Activated T-cell treated with anti-CD3 and anti-CD28 coated beads, Interleukin-2, amount 50 U/mL, for 72 hours (primary cell): ENCODE results near the gene AURKAIP1. TPM values are rescaled to one million over a fixed set of nuclear protein-coding genes. Genes with fewer than 3 reads are reported as not detected.
"Not testable (repeated sequence)": the region's sequence is repeated elsewhere in the genome, so short reads cannot be mapped to it uniquely, and the experiment has no call there.

Experiments
- ATAC-seq, 2 donors: fragments of 150-1000 bp; cut with Tn5 transposase; replicated peaks in 1 of 2; 2 replicates each; pipeline ENCODE4 v1.10.0; 2021; ENCODE audit warnings: moderate library complexity in 2 of 2, mild to moderate bottlenecking in 1 of 2
- DNase-seq, 2 donors: peaks; one replicate each; pipeline ENCODE4 v3.0.0; 2021 to 2022; ENCODE audit warnings: mixed read lengths in 1 of 2
- H3K27ac Mint-ChIP-seq: one replicate; pipeline ENCODE4 v1.8.0; 2022; ENCODE audit warnings: mild to moderate bottlenecking, moderate library complexity, mixed read lengths
- H3K27me3 Mint-ChIP-seq: one replicate; pipeline ENCODE4 v1.8.0; 2022; ENCODE audit warnings: low read depth, mixed read lengths
- H3K36me3 Mint-ChIP-seq, 2 donors: one replicate each; pipeline ENCODE4 v1.8.0; 2022; ENCODE audit warnings: mixed read lengths in 2 of 2, mild to moderate bottlenecking in 1 of 2; ENCODE audit not compliant: insufficient read depth in 2 of 2
- H3K4me1 Mint-ChIP-seq: one replicate; pipeline ENCODE4 v1.8.0; 2022; ENCODE audit warnings: low read depth, mixed read lengths
- H3K4me3 Mint-ChIP-seq, 2 donors: one replicate each; pipeline ENCODE4 v1.8.0; 2022; ENCODE audit warnings: mild to moderate bottlenecking in 2 of 2, mixed read lengths in 2 of 2, moderate library complexity in 2 of 2
- H3K9me3 Mint-ChIP-seq, 2 donors: one replicate each; pipeline ENCODE4 v1.8.0; 2022; ENCODE audit warnings: mixed read lengths in 2 of 2
- total RNA-seq, 2 donors: library from RNA; stranded (reverse); gene quantifications; one replicate each; pipeline ENCODE4 v1.2.3, GENCODE V29; 2022

Gene AURKAIP1
- 10 to 100 TPM; 92.4 to 97.7 TPM for total RNA-seq

DNA sequence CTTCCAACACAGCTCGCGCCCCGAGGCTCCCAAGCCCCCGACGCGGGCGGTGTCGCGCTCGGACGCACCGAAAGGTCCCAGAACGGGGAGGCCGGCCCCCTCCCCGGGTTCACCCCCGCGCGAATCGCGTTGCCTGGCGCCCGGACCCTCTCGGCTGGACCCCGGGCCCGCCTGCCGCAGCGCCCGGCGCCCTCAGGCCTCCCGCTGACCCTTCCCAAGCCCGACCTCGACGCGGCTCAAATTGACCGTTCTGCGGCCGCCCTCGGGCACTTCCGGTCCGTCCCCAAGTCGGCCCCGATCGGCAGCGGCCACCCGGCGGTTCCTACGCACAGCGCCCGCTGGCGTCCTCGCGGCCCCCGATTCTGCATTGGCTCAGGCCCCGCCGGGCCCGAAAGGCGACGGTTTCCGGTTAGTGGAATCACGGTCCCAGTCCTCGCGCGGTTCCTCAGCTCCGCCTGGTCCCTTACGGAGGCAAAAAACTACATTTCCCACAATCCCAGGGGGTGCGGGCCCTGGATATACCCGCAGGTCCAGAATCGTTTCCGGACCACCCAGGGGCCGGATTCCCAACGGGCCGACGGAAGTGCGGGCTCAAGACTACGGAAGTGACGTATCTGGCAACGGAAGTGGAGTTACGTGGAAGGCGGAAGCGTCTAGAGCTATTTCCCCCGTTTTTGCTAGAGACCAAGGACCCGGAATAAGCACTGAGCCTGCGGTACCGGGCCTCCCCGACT is at the start of gene AURKAIP1:
AURKAIP1 (minus strand) TSS at position 279 of the 734 bp plus-strand sequence. CDS start 451 bp downstream, outside the sequence.
- peak; percentile 91 to 92 for ATAC-seq
- Mint-ChIP-seq H3K27ac (peak within 1 kb of the TSS; percentile 95), H3K9me3 (no peaks in the 10 kb centered on the region), H3K27me3 (no peaks in the 10 kb centered on the region), H3K4me1 (peaks cover 33% of the 10 kb centered on the region), H3K36me3 (peaks cover 0 to 2% of the 10 kb centered on the region in 2 donors), H3K4me3 (peak within 1 kb of the TSS; percentile 90 to 91)
- DNase-seq = peak; percentile 97 to 98

GRCh38 chr1:1424707-1425106 is 49.7 kb upstream of the AURKAIP1 start:
- H3K4me1 Mint-ChIP-seq = peaks cover 12% of the 10 kb centered on the region
- peaks cover 26% of the 10 kb centered on the region for H3K27me3 Mint-ChIP-seq
- H3K36me3 Mint-ChIP-seq = peaks cover 2% of the 10 kb centered on the region in 2 donors
- H3K9me3 Mint-ChIP-seq = no peaks in the 10 kb centered on the region
- ATAC-seq (no peak), DNase-seq (no peak)
- no peak overlapping the region for H3K4me3 Mint-ChIP-seq
- H3K27ac Mint-ChIP-seq = no peak overlapping the region

GRCh38 chr1:1423245-1423597 is 48.2 kb upstream of the AURKAIP1 start:
- no peak for ATAC-seq
- no peak for DNase-seq
- Mint-ChIP-seq H3K4me1 (peaks cover 20% of the 10 kb centered on the region), H3K4me3 (no peak overlapping the region), H3K27me3 (peaks cover 16% of the 10 kb centered on the region), H3K27ac (no peak overlapping the region), H3K36me3 (no peaks in the 10 kb centered on the region), H3K9me3 (no peaks in the 10 kb centered on the region)

GRCh38 chr1:1422465-1423244 is 47.6 kb upstream of the AURKAIP1 start:
- no peaks in the 10 kb centered on the region for H3K9me3 Mint-ChIP-seq
- peaks cover 25% of the 10 kb centered on the region for H3K4me1 Mint-ChIP-seq
- DNase-seq = no peak
- peak; percentile 30 to 40 for ATAC-seq
- H3K4me3 Mint-ChIP-seq = no peak overlapping the region
- peaks cover 15% of the 10 kb centered on the region for H3K27me3 Mint-ChIP-seq
- H3K27ac Mint-ChIP-seq = no peak overlapping the region
- no peaks in the 10 kb centered on the region for H3K36me3 Mint-ChIP-seq

GRCh38 chr1:1421907-1422464 is 47.0 kb upstream of the AURKAIP1 start:
- DNase-seq = no peak
- H3K9me3 Mint-ChIP-seq = no peaks in the 10 kb centered on the region
- ATAC-seq = no peak
- H3K4me1 Mint-ChIP-seq = peaks cover 29% of the 10 kb centered on the region
- peaks cover 15% of the 10 kb centered on the region for H3K27me3 Mint-ChIP-seq
- H3K36me3 Mint-ChIP-seq = no peaks in the 10 kb centered on the region
- no peak overlapping the region for H3K4me3 Mint-ChIP-seq
- no peak overlapping the region for H3K27ac Mint-ChIP-seq

DNA sequence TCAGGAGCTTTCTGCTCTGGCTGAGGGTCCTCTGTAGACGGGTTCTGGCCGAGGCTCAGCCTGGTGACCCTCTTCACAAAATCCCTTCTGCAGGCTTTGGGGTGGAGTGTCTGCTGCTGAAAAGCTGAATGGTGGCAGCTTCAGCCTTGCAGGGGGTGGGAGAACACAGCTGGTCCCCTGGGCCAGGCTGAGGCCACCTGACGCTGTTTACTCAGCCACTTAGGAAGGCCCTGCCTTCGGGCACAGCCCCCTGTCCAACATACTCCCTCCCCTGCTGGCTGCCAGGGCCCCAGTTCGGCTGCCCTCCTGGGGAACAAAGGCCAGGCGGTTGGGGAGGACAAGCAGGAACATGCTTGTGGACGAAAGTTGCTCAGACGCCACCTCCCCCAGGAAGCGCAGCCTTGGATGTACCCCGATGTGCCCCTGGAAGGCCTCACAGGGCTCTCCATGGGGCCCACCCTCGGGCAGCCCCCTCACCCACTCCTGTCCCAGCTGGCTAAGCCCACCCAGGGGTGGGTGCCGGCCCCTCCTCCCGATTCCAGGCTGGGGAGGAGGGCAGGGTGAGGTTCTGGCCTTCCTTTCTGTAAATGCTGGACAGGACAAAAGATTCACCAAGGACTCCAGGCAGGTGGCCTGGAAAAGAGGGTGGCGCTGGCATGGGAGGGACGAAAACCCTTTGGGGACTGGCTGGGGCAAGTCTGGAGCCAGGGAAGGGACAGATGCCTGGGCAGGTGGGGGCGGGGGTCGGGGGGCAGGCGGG is 46.3 kb upstream of the AURKAIP1 start, which contains the start of gene ANKRD65:
ANKRD65 (minus strand) TSS at position 130 of the 760 bp plus-strand sequence. CDS start 271 bp downstream, outside the sequence.
- Mint-ChIP-seq H3K4me3 (peak within 1 kb of the TSS; percentile 11 to 30), H3K27me3 (peaks cover 12% of the 10 kb centered on the region), H3K27ac (no peak within 1 kb of the TSS), H3K4me1 (peaks cover 29% of the 10 kb centered on the region), H3K36me3 (no peaks in the 10 kb centered on the region), H3K9me3 (no peaks in the 10 kb centered on the region)
- ATAC-seq = no peak
- DNase-seq = no peak

DNA sequence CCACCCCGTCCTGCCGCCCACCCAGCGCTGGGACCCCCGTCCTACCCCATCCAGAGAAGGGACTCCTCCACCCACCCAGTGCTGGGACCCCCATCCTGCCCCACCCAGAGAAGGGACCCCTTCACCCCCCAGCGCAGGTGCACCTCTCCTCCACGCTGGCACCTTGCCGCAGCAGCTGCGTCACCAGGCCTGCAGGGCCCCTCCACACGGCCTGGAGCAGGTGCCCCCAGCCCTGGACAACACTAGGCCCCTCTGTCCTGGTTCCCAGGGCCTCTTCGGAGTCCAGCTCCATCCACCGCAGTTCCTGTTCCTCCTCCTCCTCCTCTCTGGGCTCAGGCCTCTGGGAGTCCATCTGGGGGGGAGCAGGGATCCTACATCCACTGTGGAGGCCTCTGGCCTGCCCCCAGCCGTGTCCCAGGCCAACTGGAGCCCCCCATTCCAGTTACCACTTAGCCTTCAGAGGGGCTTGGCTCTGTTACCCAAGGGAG is 45.7 kb upstream of the AURKAIP1 start:
- Mint-ChIP-seq H3K27ac (no peak overlapping the region), H3K9me3 (no peaks in the 10 kb centered on the region), H3K27me3 (peaks cover 9% of the 10 kb centered on the region), H3K4me3 (peak overlapping the region; percentile 11 to 30), H3K4me1 (peaks cover 29% of the 10 kb centered on the region), H3K36me3 (no peaks in the 10 kb centered on the region)
- ATAC-seq (no peak), DNase-seq (no peak)

- Mint-ChIP-seq H3K36me3 (no peaks in the 10 kb centered on the region), H3K27me3 (peaks cover 9% of the 10 kb centered on the region), H3K4me1 (peaks cover 29% of the 10 kb centered on the region), H3K27ac (no peak overlapping the region), H3K4me3 (no peak overlapping the region), H3K9me3 (no peaks in the 10 kb centered on the region)
- DNase-seq (no peak), ATAC-seq (peak; percentile 60 to 63)
These were observed 45.0 kb upstream of the AURKAIP1 start for GRCh38 chr1:1419813-1420653.

- no peaks in the 10 kb centered on the region for H3K36me3 Mint-ChIP-seq
- H3K27me3 Mint-ChIP-seq = peaks cover 9% of the 10 kb centered on the region
- H3K4me3 Mint-ChIP-seq = no peak overlapping the region
- DNase-seq (no peak), ATAC-seq (no peak)
- peaks cover 29% of the 10 kb centered on the region for H3K4me1 Mint-ChIP-seq
- H3K27ac Mint-ChIP-seq = no peak overlapping the region
- no peaks in the 10 kb centered on the region for H3K9me3 Mint-ChIP-seq
These were observed 44.4 kb upstream of the AURKAIP1 start for GRCh38 chr1:1419363-1419812.

GRCh38 chr1:1418464-1419362 is 43.7 kb upstream of the AURKAIP1 start:
- no peaks in the 10 kb centered on the region for H3K36me3 Mint-ChIP-seq
- H3K4me3 Mint-ChIP-seq = no peak overlapping the region
- ATAC-seq (no peak), DNase-seq (no peak)
- peaks cover 29% of the 10 kb centered on the region for H3K4me1 Mint-ChIP-seq
- H3K9me3 Mint-ChIP-seq = no peaks in the 10 kb centered on the region
- H3K27me3 Mint-ChIP-seq = peaks cover 9% of the 10 kb centered on the region
- no peak overlapping the region for H3K27ac Mint-ChIP-seq

GRCh38 chr1:1417825-1418463 is 42.9 kb upstream of the AURKAIP1 start:
- not testable (repeated sequence) for H3K27me3 Mint-ChIP-seq, ATAC-seq, H3K9me3 Mint-ChIP-seq, DNase-seq, H3K36me3 Mint-ChIP-seq
- peak overlapping the region; percentile 5 for H3K27ac Mint-ChIP-seq
- peaks cover 24% of the 10 kb centered on the region for H3K4me1 Mint-ChIP-seq
- H3K4me3 Mint-ChIP-seq = peak overlapping the region in 1 of 2 donors; percentile 45
